ENCODE measurements around the gene STX4. TPM values are rescaled to one million over a fixed set of nuclear protein-coding genes. Genes with fewer than 3 reads are reported as not detected.

Gene STX4
- total RNA-seq, 1 experiment from 2014 or later: 26.0 TPM

GRCh38 chr16:31023252-31023602 lies 10.1 kb upstream of the STX4 start:
- ChIA-PET POLR2A (interaction anchor here (0.8 kb wide), 1 partner anchor 157 kb away, joined by 3 read pairs; the partner anchor contains the start of gene FUS), CTCF (interaction anchor here (1.3 kb wide), 1 partner anchor 38 kb away, joined by 4 read pairs; the partner anchor contains the start of gene HSD3B7)
- no TSS peak for BruUV-seq (replicated peaks)

More at GRCh38 chr16:31023252-31023602, 10.1 kb upstream of the STX4 start:
- Histone ChIP-seq H4K20me1 (ENCODE audit: insufficient read depth) (no peaks in the 10 kb centered on the region), H3K27ac (ENCODE audit: low read depth, low read length) (no peak overlapping the region), H3K4me3 (replicated peaks in 1 of 2; ENCODE audit: low read depth in 1 of 2, low read length in 2 of 2) (no peak overlapping the region), H3K4me2 (ENCODE audit: low read length) (no peak overlapping the region), H3K9ac (ENCODE audit: low read length) (no peak overlapping the region), H3K9me2 (ENCODE audit: insufficient read depth) (no peaks in the 10 kb centered on the region), H3K36me3 (ENCODE audit: control insufficient read depth in 1 of 2, insufficient read depth in 2 of 2, low read length in 2 of 2) (no peaks in the 10 kb centered on the region), H3K4me1 (ENCODE audit: control insufficient read depth in 1 of 2, insufficient read depth in 2 of 2, low read length in 2 of 2) (peaks cover 5 to 7% of the 10 kb centered on the region in 2 experiments; a peak in 1 of 4 replicates), H2AFZ (ENCODE audit: low read depth, low read length, poor library complexity, severe bottlenecking) (no peak overlapping the region), H3K9me3 (ENCODE audit: control insufficient read depth in 1 of 2, insufficient read depth in 1 of 2, low read depth in 1 of 2, low read length in 2 of 2) (no peaks in the 10 kb centered on the region), H3K27me3 (ENCODE audit: insufficient read depth, low read length) (no peaks in the 10 kb centered on the region), H3K79me2 (ENCODE audit: insufficient read depth, low read length) (no peaks in the 10 kb centered on the region)
- intact Hi-C loops (cut with micrococcal nuclease): no loop called here
- DNase-seq (ENCODE audit: low read depth, low spot score) (no peak), ATAC-seq (no peak)
- TF ChIP-seq ZFX (IDR thresholded peaks at IDR 0.05) (no peak), EZH2 (IDR thresholded peaks at IDR 0.05) (no peak), YY1 (IDR thresholded peaks at IDR 0.05; ENCODE audit: extremely low read depth, insufficient replicate concordance, low read depth, low read length) (no peak), CBX3 (IDR thresholded peaks at IDR 0.05; ENCODE audit: low read depth) (no peak), SRF (IDR thresholded peaks at IDR 0.05; ENCODE audit: low read depth) (no peak), ZBTB33 (IDR thresholded peaks at IDR 0.05; ENCODE audit: extremely low read depth, insufficient replicate concordance, low read length) (no peak), POLR2A (IDR thresholded peaks at IDR 0.05; ENCODE audit: borderline replicate concordance, extremely low read depth, insufficient read depth, insufficient read length) (no peak), SIN3A (IDR thresholded peaks at IDR 0.05; ENCODE audit: low read depth) (no peak), SP1 (IDR thresholded peaks at IDR 0.05; ENCODE audit: low read depth) (no peak), MAX (IDR thresholded peaks at IDR 0.05) (no peak)
- RAD21 ChIA-PET (ENCODE audit: low non-redundant PET in 1 of 2, low total read pairs in 2 of 2, uncharacterized antibody in 2 of 2, unreplicated experiment in 2 of 2): no interaction called here
